HG03108 (cell line): ENCODE data around the gene PI3.

Experiments used
- ATAC-seq: cut with Tn5 transposase; IDR thresholded peaks from one replicate; pipeline ENCODE4 v1.9.1; 2021; ENCODE audit warnings: moderate library complexity; ENCODE audit not compliant: unreplicated experiment

PI3 gene

DNA sequence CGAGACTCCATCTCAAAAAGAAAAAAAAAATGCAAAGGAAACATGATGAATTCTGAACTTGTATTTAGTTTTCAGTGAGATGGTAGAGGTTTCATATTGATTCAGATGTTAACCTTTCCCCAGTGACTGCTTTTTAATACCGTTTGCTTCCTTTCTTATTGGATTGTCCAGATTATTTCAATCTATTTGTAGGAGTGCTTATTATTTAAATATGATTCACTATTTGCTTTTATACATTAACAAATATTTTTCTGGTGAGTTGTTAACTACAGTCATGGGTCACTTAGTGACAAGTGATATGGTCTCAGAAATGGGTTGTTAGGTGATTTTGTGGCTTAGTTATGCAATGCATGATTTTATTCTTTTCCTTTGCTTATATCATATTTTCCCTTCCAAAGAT lies 8.4 kb downstream of the PI3 start:
- no peak for ATAC-seq

GRCh38 chr20:45187693-45188092 lies 13.0 kb downstream of the PI3 start:
- ATAC-seq: no peak

GRCh38 chr20:45189067-45189609 lies 14.4 kb downstream of the PI3 start:
- ATAC-seq: no peak

GRCh38 chr20:45189861-45190260 lies 15.2 kb downstream of the PI3 start:
- no peak for ATAC-seq

GRCh38 chr20:45191926-45192325 lies 17.2 kb downstream of the PI3 start:
- no peak for ATAC-seq

GRCh38 chr20:45193331-45193730 lies 18.6 kb downstream of the PI3 start:
- no peak for ATAC-seq

GRCh38 chr20:45206725-45207124 lies 32.0 kb downstream of the PI3 start, which contains the start of gene SEMG1:
Gene SEMG1, plus strand, starts transcription at chr20:45207033. Its CDS starts 21 bp downstream, at chr20:45207054.
- no peak for ATAC-seq

DNA sequence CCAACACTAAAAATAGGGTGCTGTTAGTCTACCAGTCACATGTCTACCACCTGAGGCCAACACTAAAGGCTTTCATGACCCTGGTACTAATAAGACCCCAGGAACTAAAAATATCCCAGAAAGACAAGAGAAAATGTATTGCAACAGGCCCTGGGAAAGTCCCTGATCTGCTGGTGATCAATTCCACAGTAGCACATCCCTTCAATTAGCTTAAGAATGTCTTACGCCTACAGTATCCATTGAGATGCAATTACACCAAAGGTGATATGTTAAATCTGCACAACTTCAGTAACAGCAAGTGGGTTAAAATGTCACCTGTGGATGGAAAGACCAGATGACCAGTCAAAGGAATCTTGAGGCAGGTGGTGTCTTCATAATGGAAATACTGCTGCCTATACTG lies 35.2 kb downstream of the PI3 start:
- no peak for ATAC-seq

DNA sequence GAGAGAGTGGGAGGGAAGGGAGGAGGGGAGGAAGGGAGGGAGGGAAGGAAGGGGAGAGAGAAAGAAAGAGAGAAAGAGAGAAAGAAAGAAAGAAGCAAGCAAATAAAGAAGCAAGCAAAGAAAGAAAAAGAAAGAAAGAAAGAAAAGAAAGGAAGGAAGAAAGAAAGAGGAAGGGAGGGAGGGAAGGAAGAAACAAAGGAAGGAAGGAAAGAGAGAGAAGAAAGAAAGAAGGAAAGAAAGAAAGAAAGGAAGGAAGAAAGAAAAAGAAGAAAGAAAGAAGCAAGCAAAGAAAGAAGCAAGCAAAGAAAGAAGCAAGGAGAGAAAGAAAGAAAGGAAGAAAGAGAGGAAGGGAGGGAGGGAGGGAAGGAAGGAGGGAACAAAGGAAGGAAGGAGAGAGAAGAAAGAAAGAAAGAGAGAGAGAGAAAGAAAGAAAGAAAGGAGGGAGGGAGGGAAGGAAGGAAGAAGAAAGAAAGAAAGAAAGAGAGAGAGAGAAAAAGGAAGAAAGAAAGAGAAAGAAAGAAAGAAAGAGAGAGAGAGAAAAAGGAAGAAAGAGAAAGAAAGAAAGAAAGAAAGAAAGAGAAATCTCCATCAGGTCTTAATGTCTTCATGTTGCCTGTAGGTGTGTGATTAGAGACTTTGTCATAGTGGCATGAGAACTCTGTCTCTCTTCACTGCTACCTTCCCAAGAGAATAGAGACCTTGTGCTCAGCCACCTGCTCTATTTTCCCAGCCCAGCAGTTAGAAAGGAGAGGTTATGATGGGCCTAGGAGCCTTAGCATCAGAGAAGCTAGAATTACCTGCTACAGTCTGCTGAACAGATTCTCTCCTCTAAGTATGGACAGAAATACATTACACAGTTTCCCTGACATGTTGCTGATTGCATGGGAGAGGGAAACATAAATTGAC lies 37.1 kb downstream of the PI3 start:
- no peak for ATAC-seq

DNA sequence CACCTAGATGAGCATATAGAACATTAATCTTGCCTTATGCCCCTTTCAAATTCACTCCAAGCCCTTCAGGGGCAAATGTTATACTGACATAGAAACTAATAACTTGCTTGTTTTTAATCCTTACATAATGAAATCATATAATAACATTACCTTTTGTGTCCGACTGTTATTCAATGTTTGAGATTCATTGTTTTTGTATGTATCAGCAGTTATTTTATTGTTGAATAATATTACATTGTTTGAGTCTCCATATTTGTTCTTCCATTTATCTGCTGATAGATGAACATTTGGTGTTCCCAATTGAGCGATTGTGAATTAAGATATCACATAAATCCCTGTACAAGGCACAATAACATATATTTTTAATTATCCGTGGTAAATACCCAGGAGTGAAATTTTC lies 38.1 kb downstream of the PI3 start:
- no peak for ATAC-seq

GRCh38 chr20:45218124-45218523 lies 43.4 kb downstream of the PI3 start:
- no peak for ATAC-seq

DNA sequence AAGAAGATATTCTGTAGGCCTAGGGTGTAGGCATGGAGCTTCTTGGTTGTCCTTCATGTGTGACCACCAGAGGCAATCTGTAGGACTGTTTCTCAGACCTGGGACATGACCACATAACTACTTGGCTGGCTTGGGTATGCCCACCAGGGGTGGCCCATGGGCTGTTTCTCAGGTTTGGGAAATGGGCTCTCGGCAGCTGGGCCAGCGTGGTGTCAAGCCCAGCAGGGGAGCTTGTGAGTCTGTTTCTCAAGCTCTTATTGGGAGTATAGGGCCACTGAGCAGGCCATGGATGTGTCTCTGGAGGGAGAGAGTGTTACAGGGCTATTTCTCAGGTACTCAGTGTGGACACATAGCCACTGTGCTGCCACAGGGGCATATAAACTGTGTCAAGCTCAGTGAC lies 43.9 kb downstream of the PI3 start:
- no peak for ATAC-seq

DNA sequence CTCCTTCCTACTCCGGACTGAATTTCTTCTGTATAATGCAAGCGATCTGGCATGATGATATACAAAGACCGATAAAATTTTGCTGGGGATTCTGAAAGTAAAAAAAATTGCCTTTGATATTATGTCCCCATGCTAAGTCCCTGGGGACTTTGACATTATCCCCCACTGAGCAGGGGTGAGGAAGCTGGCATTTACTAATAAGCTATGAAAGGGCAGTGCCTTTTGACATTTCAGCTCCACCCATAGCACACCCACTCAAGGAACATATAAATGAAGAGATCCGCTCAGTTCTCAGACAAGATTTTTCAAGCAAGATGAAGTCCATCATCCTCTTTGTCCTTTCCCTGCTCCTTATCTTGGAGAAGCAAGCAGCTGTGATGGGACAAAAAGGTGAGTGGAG lies 46.4 kb downstream of the PI3 start, which contains the start of gene SEMG2:
Gene SEMG2 (plus strand): TSS at position 298 of the 400 bp plus-strand sequence. CDS start 17 bp downstream, at position 315.
- ATAC-seq: no peak

GRCh38 chr20:45223136-45223535 lies 48.4 kb downstream of the PI3 start:
- no peak for ATAC-seq
